IMR-90 (cell line): ENCODE results near the gene GALNT7. TPM values are rescaled to one million over a fixed set of nuclear protein-coding genes. Genes with fewer than 3 reads are reported as not detected.
A peak's percentile ranks its signal among the peaks of the same experiment; 100 is the strongest.
"Not testable (repeated sequence)": the region's sequence is repeated elsewhere in the genome, so short reads cannot be mapped to it uniquely, and the experiment has no call there.

ENCODE experiments used
- ATAC-seq: fragments of 200-7000 bp; cut with Tn5 transposase; 2 replicates; pipeline ENCODE4 v1.9.1; 2020; ENCODE audit warnings: low read depth, mild to moderate bottlenecking, moderate library complexity
- Bru-seq: library from RNA; stranded (reverse); fragments of 400-500 nt; gene quantifications from one replicate; lab custom pipeline; 2021; lab: Mats Ljungman, UMichigan
- BruChase-seq, 2 experiments: library from RNA; stranded (reverse); fragments of 400-500 nt; gene quantifications; one replicate each; lab custom pipeline; 2021; lab: Mats Ljungman, UMichigan
- BruUV-seq: library from RNA; stranded (reverse); fragments of 400-500 nt; replicated peaks from 2 replicates; lab custom pipeline; 2021; lab: Mats Ljungman, UMichigan
- CTCF ChIA-PET: fragments of 300-600 bp; formaldehyde crosslinking; extraction: SDS; loops from one replicate; lab custom pipeline; 2021; ENCODE audit warnings: antibody characterized with exemption; lab: Yijun Ruan, JAX
- POLR2A ChIA-PET: fragments of 300-600 bp; sonication (Branson Sonifier 250); formaldehyde crosslinking; loops from one replicate; lab custom pipeline; 2022; ENCODE audit warnings: antibody characterized with exemption; ENCODE audit not compliant: unreplicated experiment; lab: Charles Lee
- DNase-seq: peaks from one replicate; pipeline ENCODE4 v3.0.0; 2013
- H2AFZ ChIP-seq: replicated peaks from 2 replicates; pipeline ENCODE3; 2013; ENCODE audit warnings: low read length, mild to moderate bottlenecking; ENCODE audit not compliant: poor library complexity
- H2AK5ac ChIP-seq: 2 replicates; pipeline ENCODE4 v1.6.1; 2013; ENCODE audit warnings: low read depth, low read length, inconsistent platforms
- H2AK9ac ChIP-seq: replicated peaks from 2 replicates; pipeline ENCODE3; 2013; ENCODE audit warnings: mild to moderate bottlenecking, low read depth, low read length, moderate library complexity; ENCODE audit not compliant: poor library complexity
- H2BK120ac ChIP-seq: 2 replicates; pipeline ENCODE4 v1.6.1; 2013; ENCODE audit warnings: low read depth, low read length, inconsistent platforms
- H2BK15ac ChIP-seq: 3 replicates; pipeline ENCODE4 v1.6.1; 2013; ENCODE audit warnings: low read depth, low read length, inconsistent platforms
- H2BK20ac ChIP-seq: 2 replicates; pipeline ENCODE4 v1.6.1; 2013; ENCODE audit warnings: low read depth, mild to moderate bottlenecking, inconsistent platforms, low read length, moderate library complexity
- H2BK5ac ChIP-seq: 2 replicates; pipeline ENCODE4 v1.6.1; 2013; ENCODE audit warnings: mild to moderate bottlenecking, low read depth, low read length, inconsistent platforms; ENCODE audit not compliant: poor library complexity, severe bottlenecking
- H3K14ac ChIP-seq: replicated peaks from 2 replicates; pipeline ENCODE4 v1.6.1; 2013; ENCODE audit warnings: low read depth, low read length, inconsistent platforms
- H3K18ac ChIP-seq: 2 replicates; pipeline ENCODE4 v1.6.1; 2013; ENCODE audit warnings: low read depth, low read length, control low read depth
- H3K23ac ChIP-seq: 2 replicates; pipeline ENCODE4 v1.6.1; 2013; ENCODE audit warnings: low read depth, low read length, inconsistent platforms
- H3K27ac ChIP-seq: 2 replicates; pipeline ENCODE4 v1.5.1; 2013; ENCODE audit warnings: mild to moderate bottlenecking, control low read depth, low read length; ENCODE audit not compliant: insufficient read depth
- H3K27me3 ChIP-seq: 2 replicates; pipeline ENCODE4 v1.6.1; 2013; ENCODE audit warnings: low read length; ENCODE audit not compliant: control insufficient read depth, insufficient read depth
- H3K36me3 ChIP-seq: 2 replicates; pipeline ENCODE4 v1.6.1; 2013; ENCODE audit warnings: low read length, mixed read lengths; ENCODE audit not compliant: control insufficient read depth, insufficient read depth
- H3K4ac ChIP-seq: 2 replicates; pipeline ENCODE4 v1.6.1; 2013; ENCODE audit warnings: low read depth, low read length, inconsistent platforms
- H3K4me1 ChIP-seq: 2 replicates; pipeline ENCODE4 v1.6.1; 2013; ENCODE audit warnings: low read length, mixed read lengths; ENCODE audit not compliant: control insufficient read depth, insufficient read depth
- H3K4me2 ChIP-seq: 2 replicates; pipeline ENCODE4 v1.6.1; 2013; ENCODE audit warnings: low read depth, mild to moderate bottlenecking, control low read depth, low read length, moderate library complexity
- H3K4me3 ChIP-seq: 2 replicates; pipeline ENCODE4 v1.5.1; 2013; ENCODE audit warnings: low read depth, mild to moderate bottlenecking, control low read depth, low read length, moderate library complexity; ENCODE audit not compliant: insufficient read depth
- H3K56ac ChIP-seq: 2 replicates; pipeline ENCODE4 v1.6.1; 2013; ENCODE audit warnings: low read length, inconsistent platforms; ENCODE audit not compliant: insufficient read depth; ENCODE audit errors: extremely low read depth
- H3K79me1 ChIP-seq, 2 experiments: 2 replicates each; pipeline ENCODE4 v1.6.1; 2013; ENCODE audit warnings: low read length in 2 of 2, inconsistent platforms in 1 of 2, low read depth in 1 of 2
- H3K9ac ChIP-seq: 2 replicates; pipeline ENCODE4 v1.6.1; 2013; ENCODE audit warnings: low read depth, low read length, control low read depth
- H3K9me1 ChIP-seq: 2 replicates; pipeline ENCODE4 v1.6.1; 2013; ENCODE audit warnings: low read length, inconsistent platforms; ENCODE audit not compliant: insufficient read depth
- H3K9me3 ChIP-seq: 2 replicates; pipeline ENCODE4 v1.6.1; 2013; ENCODE audit warnings: low read length; ENCODE audit not compliant: control insufficient read depth, insufficient read depth
- H4K20me1 ChIP-seq: 2 replicates; pipeline ENCODE4 v1.6.1; 2013; ENCODE audit warnings: low read length, inconsistent platforms; ENCODE audit not compliant: insufficient read depth
- H4K5ac ChIP-seq: 2 replicates; pipeline ENCODE4 v1.6.1; 2013; ENCODE audit warnings: mild to moderate bottlenecking, low read depth, low read length, control low read depth
- H4K8ac ChIP-seq, 2 experiments: 2 replicates each; pipeline ENCODE4 v1.6.1; 2013; ENCODE audit warnings: low read depth in 2 of 2, low read length in 2 of 2, control low read depth in 1 of 2, inconsistent platforms in 1 of 2
- H4K91ac ChIP-seq: 2 replicates; pipeline ENCODE4 v1.6.1; 2013; ENCODE audit warnings: low read depth, low read length, inconsistent platforms; ENCODE audit not compliant: insufficient read depth
- CEBPB ChIP-seq: IDR thresholded peaks from 2 replicates; pipeline ENCODE4 v1.6.1; 2012; ENCODE audit warnings: low read depth, low read length, improper control_type of control experiment
- FOS ChIP-seq: fragments of 150-350 bp; IDR thresholded peaks from 2 replicates; pipeline ENCODE4 v1.6.1; 2016; ENCODE audit warnings: low read depth, low read length
- MAZ ChIP-seq: IDR thresholded peaks from 2 replicates; pipeline ENCODE4 v1.6.1; 2012; ENCODE audit warnings: low read depth, mild to moderate bottlenecking, low read length, improper control_type of control experiment, moderate library complexity, borderline replicate concordance
- WGBS, 2 experiments: methylation state at CpG; one replicate each; pipeline versions ENCODE4 v1.1.5 to v1.1.7; 2013; ENCODE audit warnings: missing lambda C conversion rate in 2 of 2; ENCODE audit not compliant: insufficient read length in 1 of 2; ENCODE audit errors: extremely low coverage in 2 of 2; 5-methylcytosine and 5-hydroxymethylcytosine counted together
- dilution Hi-C: fragments of 300-500 bp; cut with HindIII; formaldehyde crosslinking; loops from one replicate; pipeline ENCODE4 v1.14.3; 2018; ENCODE audit warnings: low sequenced_read_pairs; ENCODE audit not compliant: unreplicated experiment
- in situ Hi-C: fragments of 300-500 bp; cut with MboI; formaldehyde crosslinking; loops from 3 replicates; pipeline ENCODE4 v1.14.3; 2019; ENCODE audit warnings: low sequenced_read_pairs, inconsistent platforms, mixed read lengths
- intact Hi-C: fragments of 100-400 bp; cut with micrococcal nuclease; formaldehyde crosslinking; loops from 2 replicates; pipeline ENCODE4 v1.10.0; 2022
- long read RNA-seq: library from polyadenylated mRNA; unstranded; transcript quantifications from one replicate; pipeline ENCODE4 v2.0.0, GENCODE V29; 2021; ENCODE audit not compliant: unreplicated experiment
- polyA plus RNA-seq, 3 experiments: library from polyadenylated mRNA; depleted of rRNA; stranded (reverse); fragments of >200 nt; gene quantifications; 2 replicates each; pipeline ENCODE4 v1.2.3, GENCODE V29; 2012; ENCODE audit warnings: low replicate concordance in 1 of 3
- total RNA-seq: library from RNA; depleted of rRNA; stranded (reverse); fragments of >200 nt; gene quantifications from 2 replicates; pipeline ENCODE4 v1.2.3, GENCODE V29; 2012; rRNA removed

The GALNT7 gene
- 31.2 and 43.9 TPM in 2 replicates for total RNA-seq
- 14.3 and 19.1 TPM in 2 replicates for polyA plus RNA-seq (2012; rRNA removed)
- polyA plus RNA-seq (2012; cell fraction: cytosol; rRNA removed): 3.6 and 4.2 TPM in 2 replicates
- polyA plus RNA-seq (2012; cell fraction: nucleus; rRNA removed; ENCODE audit: low replicate concordance): 2.9 and 26.0 TPM in 2 replicates
- Bru-seq, nascent RNA: percentile 69 among the genes with signal in this experiment
- BruChase-seq, experiment 1, labeled RNA remaining after a 6-hour chase: percentile 71 among the genes with signal in this experiment
- BruChase-seq, experiment 2, labeled RNA remaining after a 2-hour chase: percentile 69 among the genes with signal in this experiment
- long read RNA-seq, full-length matches to known transcripts: 32 of 49 reads
- long read RNA-seq, partial matches to known transcripts: 1 of 49 reads
- long read RNA-seq, other reads (novel, unspliced or antisense): 16 of 49 reads

GRCh38 chr4:173168396-173169177 is at the start of gene GALNT7:
Gene GALNT7 (plus strand): TSS chr4:173168811. CDS start chr4:173168836, 25 bp downstream.
- H2BK5ac ChIP-seq: peak within 1 kb of the TSS; percentile 79
- H3K14ac ChIP-seq: peak within 1 kb of the TSS; percentile 86
- peak within 1 kb of the TSS; percentile 78 for H3K27ac ChIP-seq
- peak within 1 kb of the TSS; percentile 94 for H2AFZ ChIP-seq
- H3K4me1 ChIP-seq: peaks cover 2% of the 10 kb centered on the region; the same call in 1 of the 2 replicates
- peak within 1 kb of the TSS; percentile 56 for H4K5ac ChIP-seq
- peak within 1 kb of the TSS; percentile 91 for H2AK9ac ChIP-seq
- H3K56ac ChIP-seq: peak within 1 kb of the TSS; percentile 80
- no peaks in the 10 kb centered on the region for H3K36me3 ChIP-seq
- no peaks in the 10 kb centered on the region for H3K9me1 ChIP-seq
- H2AK5ac ChIP-seq: peak within 1 kb of the TSS; percentile 81
- 0% methylated on average over 20 of the region's 64 CpGs; no CpG with 5 or more reads in 1 of the 2 experiments for WGBS, 2 experiments
- in situ Hi-C loops (no loop called here), dilution Hi-C loops (no loop called here), intact Hi-C loops (loop anchor here (1.0 to 5.0 kb wide), 2 partner anchors 47 to 156 kb away; no protein-coding TSS in a partner anchor)
- peak within 1 kb of the TSS; percentile 66 for H2BK120ac ChIP-seq
- peak within 1 kb of the TSS; percentile 85 for H3K9ac ChIP-seq
- H3K9me3 ChIP-seq: no peaks in the 10 kb centered on the region
- H3K18ac ChIP-seq: peak within 1 kb of the TSS; percentile 7
- H3K27me3 ChIP-seq: no peaks in the 10 kb centered on the region
- H3K23ac ChIP-seq: peak within 1 kb of the TSS; percentile 93
- TF ChIP-seq FOS (no peak), CEBPB (no peak), MAZ (peak; percentile 66; the same call in 1 of the 2 replicates)
- peak within 1 kb of the TSS; percentile 18 to 74 for H4K8ac ChIP-seq
- 0 out of 2 replicates have a peak within 1 kb of the TSS, but pooled peaks have one; percentile 33 for H2BK20ac ChIP-seq
- ATAC-seq (peak; percentile 60), DNase-seq (peak; percentile 52)
- no TSS peak for BruUV-seq
- peaks cover 15 to 26% of the 10 kb centered on the region in 2 experiments; a peak in 3 of 4 replicates for H3K79me1 ChIP-seq
- ChIA-PET CTCF (interaction anchor here (0.6 to 1.0 kb wide), 3 partner anchors 11 to 18 kb away, joined by 3 to 4 read pairs (median 4); no protein-coding TSS in a partner anchor), POLR2A (no interaction called here)
- peak within 1 kb of the TSS; percentile 48 for H4K91ac ChIP-seq
- H4K20me1 ChIP-seq: no peaks in the 10 kb centered on the region; the same call in 1 of the 2 replicates
- H3K4ac ChIP-seq: peak within 1 kb of the TSS; percentile 86
- H3K4me2 ChIP-seq: peak within 1 kb of the TSS; percentile 94
- peak within 1 kb of the TSS; percentile 84 for H3K4me3 ChIP-seq
- no peak within 1 kb of the TSS for H2BK15ac ChIP-seq

GRCh38 chr4:173118819-173119218 is 49.8 kb upstream of the GALNT7 start:
- H4K91ac ChIP-seq, POLR2A ChIA-PET, ATAC-seq, H2BK15ac ChIP-seq, H4K8ac ChIP-seq, H3K9ac ChIP-seq, H4K20me1 ChIP-seq, H2BK120ac ChIP-seq, DNase-seq, H3K4me1 ChIP-seq, BruUV-seq, CTCF ChIA-PET, H3K36me3 ChIP-seq, H3K14ac ChIP-seq, H3K27ac ChIP-seq, H3K4me2 ChIP-seq, H3K9me1 ChIP-seq, in situ Hi-C loops, H2AK9ac ChIP-seq, dilution Hi-C loops, H2BK5ac ChIP-seq, H3K18ac ChIP-seq, H3K4me3 ChIP-seq, H2BK20ac ChIP-seq, H3K23ac ChIP-seq, H2AFZ ChIP-seq, H3K9me3 ChIP-seq, H2AK5ac ChIP-seq, H3K4ac ChIP-seq, H3K79me1 ChIP-seq, H3K27me3 ChIP-seq, H3K56ac ChIP-seq, intact Hi-C loops, H4K5ac ChIP-seq: not testable (repeated sequence)
- no CpG with 5 or more reads among the region's 2 CpGs for WGBS, 2 experiments
